ENCODE results near the gene LIPC. TPM values are rescaled to one million over a fixed set of nuclear protein-coding genes. Genes with fewer than 3 reads are reported as not detected.

The LIPC gene
- total and polyA plus RNA-seq, 2 donors (not counting 3 experiments of a cell fraction or from before 2014, with no cell fraction given): not detected

DNA sequence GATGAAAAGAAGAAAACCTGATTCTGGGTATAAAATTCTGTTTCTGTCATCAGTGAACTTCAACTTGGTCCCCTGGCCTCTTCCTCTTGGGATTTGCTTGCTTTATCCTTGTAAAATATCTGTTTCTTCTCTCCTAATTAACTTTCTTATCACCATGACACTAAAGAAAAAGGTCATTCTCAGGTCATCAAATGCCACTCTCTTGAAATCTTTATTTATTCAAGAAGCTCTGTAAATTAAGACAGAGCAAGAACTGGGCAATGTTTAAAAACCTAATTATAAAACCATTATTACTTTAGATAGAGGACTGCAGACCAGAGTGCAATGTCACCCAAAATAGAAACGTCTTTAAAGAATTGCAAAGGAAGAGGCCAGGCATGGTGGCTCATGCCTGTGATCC is 6.0 kb upstream of the LIPC start:
- dilution Hi-C loops (cut with MboI; ENCODE audit: extremely low pct_ligation_motif_present, low sequenced_read_pairs): no loop called here
- Histone ChIP-seq H3K4me2 (ENCODE audit: insufficient read depth, low read length) (no peak overlapping the region), H3K4me3 (replicated peaks in 1 of 3; ENCODE audit: insufficient read depth in 1 of 3, low read depth in 1 of 3, low read length in 3 of 3) (no peak overlapping the region), H3K9ac (replicated peaks; ENCODE audit: extremely low read depth, insufficient read depth, low read length) (no peak overlapping the region), H4K20me1 (replicated peaks; ENCODE audit: control insufficient read depth, extremely low read depth, insufficient read depth, low read length) (no peaks in the 10 kb centered on the region), H3K4me1 (ENCODE audit: control insufficient read depth, extremely low read depth, insufficient read depth, low read length) (no peaks in the 10 kb centered on the region), H3K79me2 (ENCODE audit: control insufficient read depth, insufficient read depth, low read length) (no peaks in the 10 kb centered on the region), H3K27ac (ENCODE audit: insufficient read depth, low read depth, low read length) (no peak overlapping the region), H3K36me3 (ENCODE audit: control insufficient read depth in 2 of 2, extremely low read depth in 1 of 2, insufficient read depth in 2 of 2, low read length in 2 of 2) (no peaks in the 10 kb centered on the region), H3K9me1 (replicated peaks; ENCODE audit: control insufficient read depth, extremely low read depth, insufficient read depth, low read length) (no peaks in the 10 kb centered on the region), H3K9me3 (replicated peaks; ENCODE audit: control insufficient read depth, insufficient read depth, low read length) (no peaks in the 10 kb centered on the region), H2AFZ (ENCODE audit: low read depth, low read length) (no peak overlapping the region), H3K27me3 (ENCODE audit: control insufficient read depth in 2 of 2, insufficient read depth in 2 of 2, low read length in 2 of 2) (no peaks in the 10 kb centered on the region)
- ChIA-PET CTCF (interaction anchor here (0.6 to 1.3 kb wide), 2 partner anchors 11 to 34 kb away, joined by 3 read pairs; no protein-coding TSS in a partner anchor), POLR2A (no interaction called here)
- BruUV-seq (replicated peaks): no TSS peak
- TF ChIP-seq POLR2AphosphoS5 (IDR thresholded peaks at IDR 0.05; ENCODE audit: insufficient read depth, low read depth, low read length): no peak
- no peak for TF ChIP-seq GATA2 (IDR thresholded peaks at IDR 0.05; ENCODE audit: insufficient read depth, insufficient read length, low read depth, low read length)
- no peak for TF ChIP-seq FOS (IDR thresholded peaks at IDR 0.05; ENCODE audit: borderline replicate concordance, insufficient read depth, low read length)
- TF ChIP-seq, protein P1, sequence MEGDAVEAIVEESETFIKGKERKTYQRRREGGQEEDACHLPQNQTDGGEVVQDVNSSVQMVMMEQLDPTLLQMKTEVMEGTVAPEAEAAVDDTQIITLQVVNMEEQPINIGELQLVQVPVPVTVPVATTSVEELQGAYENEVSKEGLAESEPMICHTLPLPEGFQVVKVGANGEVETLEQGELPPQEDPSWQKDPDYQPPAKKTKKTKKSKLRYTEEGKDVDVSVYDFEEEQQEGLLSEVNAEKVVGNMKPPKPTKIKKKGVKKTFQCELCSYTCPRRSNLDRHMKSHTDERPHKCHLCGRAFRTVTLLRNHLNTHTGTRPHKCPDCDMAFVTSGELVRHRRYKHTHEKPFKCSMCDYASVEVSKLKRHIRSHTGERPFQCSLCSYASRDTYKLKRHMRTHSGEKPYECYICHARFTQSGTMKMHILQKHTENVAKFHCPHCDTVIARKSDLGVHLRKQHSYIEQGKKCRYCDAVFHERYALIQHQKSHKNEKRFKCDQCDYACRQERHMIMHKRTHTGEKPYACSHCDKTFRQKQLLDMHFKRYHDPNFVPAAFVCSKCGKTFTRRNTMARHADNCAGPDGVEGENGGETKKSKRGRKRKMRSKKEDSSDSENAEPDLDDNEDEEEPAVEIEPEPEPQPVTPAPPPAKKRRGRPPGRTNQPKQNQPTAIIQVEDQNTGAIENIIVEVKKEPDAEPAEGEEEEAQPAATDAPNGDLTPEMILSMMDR (IDR thresholded peaks at IDR 0.05; ENCODE audit: extremely low read depth in 1 of 2, insufficient read depth in 1 of 2, low read depth in 1 of 2, low read length in 2 of 2): no peak
- TF ChIP-seq MYC (IDR thresholded peaks at IDR 0.05; ENCODE audit: low read depth, low read length): no peak
- TF ChIP-seq JUN (IDR thresholded peaks at IDR 0.05; ENCODE audit: borderline replicate concordance, insufficient read depth, insufficient read length, low read depth): no peak
- TF ChIP-seq, protein P2, sequence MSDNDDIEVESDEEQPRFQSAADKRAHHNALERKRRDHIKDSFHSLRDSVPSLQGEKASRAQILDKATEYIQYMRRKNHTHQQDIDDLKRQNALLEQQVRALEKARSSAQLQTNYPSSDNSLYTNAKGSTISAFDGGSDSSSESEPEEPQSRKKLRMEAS (IDR thresholded peaks at IDR 0.05; ENCODE audit: insufficient read depth, insufficient read length): no peak
- no peak for TF ChIP-seq EZH2 (IDR thresholded peaks at IDR 0.05; ENCODE audit: borderline replicate concordance, low read depth, low read length, severe bottlenecking)
- TF ChIP-seq POLR2A (IDR thresholded peaks at IDR 0.05; ENCODE audit: low read depth, low read length): no peak
- no peak for FAIRE-seq
- DNase-seq (ENCODE audit: low read depth, low spot score): no peak
- intact Hi-C loops (cut with micrococcal nuclease): no loop called here

Data from endothelial cell of umbilical vein (primary cell).